RWPE2 (cell line): ENCODE measurements around the gene CD28.

Source experiments
- ATAC-seq: fragments of 200-7000 bp; cut with Tn5 transposase; 3 replicates; pipeline ENCODE4 v1.9.1; 2021; ENCODE audit warnings: low read depth
- DNase-seq: peaks from one replicate; pipeline ENCODE4 v3.0.0-alpha.2; 2020; ENCODE audit warnings: low spot score
- H3K27ac ChIP-seq: fragments of 450-650 bp; 2 replicates; pipeline ENCODE4 v1.5.1; 2017; ENCODE audit warnings: mild to moderate bottlenecking; ENCODE audit not compliant: poor library complexity, severe bottlenecking
- H3K27me3 ChIP-seq: fragments of 250-450 bp; sonication (Bioruptor Pico); 2 replicates; pipeline ENCODE4 v1.5.1; 2021; ENCODE audit warnings: mild to moderate bottlenecking, moderate library complexity; ENCODE audit not compliant: insufficient read depth, poor library complexity, severe bottlenecking
- H3K36me3 ChIP-seq: fragments of 250-450 bp; sonication (Bioruptor Pico); 2 replicates; pipeline ENCODE4 v1.5.1; 2020; ENCODE audit warnings: low read depth, mild to moderate bottlenecking, moderate library complexity
- H3K4me1 ChIP-seq: fragments of 250-450 bp; sonication (Bioruptor Pico); 2 replicates; pipeline ENCODE4 v1.5.1; 2021; ENCODE audit warnings: mild to moderate bottlenecking, moderate library complexity; ENCODE audit not compliant: insufficient read depth, poor library complexity, severe bottlenecking
- H3K4me3 ChIP-seq: fragments of 250-450 bp; sonication (Bioruptor Pico); 2 replicates; pipeline ENCODE4 v1.5.1; 2021; ENCODE audit warnings: mild to moderate bottlenecking, moderate library complexity; ENCODE audit not compliant: severe bottlenecking
- H3K9me3 ChIP-seq: fragments of 250-450 bp; sonication (Bioruptor Pico); 2 replicates; pipeline ENCODE4 v1.5.1; 2021; ENCODE audit warnings: mild to moderate bottlenecking, moderate library complexity; ENCODE audit not compliant: severe bottlenecking
- TF ChIP-seq, protein P1 (sequence below): fragments of 450-650 bp; IDR thresholded peaks from one replicate; pipeline ENCODE4 v1.5.1; 2017; ENCODE audit warnings: mild to moderate bottlenecking, moderate library complexity; ENCODE audit not compliant: poor library complexity, severe bottlenecking

Gene CD28

GRCh38 chr2:203671876-203672275 lies 34.6 kb upstream of the CD28 start:
- Histone ChIP-seq H3K27me3 (no peaks in the 10 kb centered on the region), H3K27ac (no peak overlapping the region), H3K36me3 (no peaks in the 10 kb centered on the region), H3K4me1 (peaks cover 8% of the 10 kb centered on the region), H3K9me3 (no peaks in the 10 kb centered on the region), H3K4me3 (no peak overlapping the region)
- ATAC-seq: no peak
- TF ChIP-seq, protein P1, sequence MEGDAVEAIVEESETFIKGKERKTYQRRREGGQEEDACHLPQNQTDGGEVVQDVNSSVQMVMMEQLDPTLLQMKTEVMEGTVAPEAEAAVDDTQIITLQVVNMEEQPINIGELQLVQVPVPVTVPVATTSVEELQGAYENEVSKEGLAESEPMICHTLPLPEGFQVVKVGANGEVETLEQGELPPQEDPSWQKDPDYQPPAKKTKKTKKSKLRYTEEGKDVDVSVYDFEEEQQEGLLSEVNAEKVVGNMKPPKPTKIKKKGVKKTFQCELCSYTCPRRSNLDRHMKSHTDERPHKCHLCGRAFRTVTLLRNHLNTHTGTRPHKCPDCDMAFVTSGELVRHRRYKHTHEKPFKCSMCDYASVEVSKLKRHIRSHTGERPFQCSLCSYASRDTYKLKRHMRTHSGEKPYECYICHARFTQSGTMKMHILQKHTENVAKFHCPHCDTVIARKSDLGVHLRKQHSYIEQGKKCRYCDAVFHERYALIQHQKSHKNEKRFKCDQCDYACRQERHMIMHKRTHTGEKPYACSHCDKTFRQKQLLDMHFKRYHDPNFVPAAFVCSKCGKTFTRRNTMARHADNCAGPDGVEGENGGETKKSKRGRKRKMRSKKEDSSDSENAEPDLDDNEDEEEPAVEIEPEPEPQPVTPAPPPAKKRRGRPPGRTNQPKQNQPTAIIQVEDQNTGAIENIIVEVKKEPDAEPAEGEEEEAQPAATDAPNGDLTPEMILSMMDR: no peak
- no peak for DNase-seq

DNA sequence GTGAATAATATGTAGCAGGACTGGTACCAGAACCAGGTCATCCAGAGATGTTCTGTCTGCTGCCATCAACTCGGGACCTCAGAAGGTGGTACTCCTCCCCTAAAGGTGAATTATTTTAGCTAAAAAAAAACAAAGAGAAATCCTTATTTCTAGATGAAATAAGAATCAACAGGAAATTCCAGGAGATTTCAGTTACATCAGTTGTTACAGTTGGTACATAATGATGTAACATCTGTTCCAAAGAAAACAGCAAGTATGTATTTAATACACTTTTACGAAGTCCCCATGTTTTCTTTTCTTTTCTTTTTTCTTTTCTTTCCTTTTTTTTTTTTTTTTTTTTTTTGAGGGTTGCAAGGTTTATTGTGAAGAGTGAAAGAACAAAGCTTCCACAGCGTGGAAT lies 33.6 kb upstream of the CD28 start:
- H3K27ac ChIP-seq: no peak overlapping the region
- no peaks in the 10 kb centered on the region for H3K36me3 ChIP-seq
- H3K4me1 ChIP-seq: peaks cover 8% of the 10 kb centered on the region
- no peaks in the 10 kb centered on the region for H3K9me3 ChIP-seq
- DNase-seq (no peak), ATAC-seq (no peak)
- no peak overlapping the region for H3K4me3 ChIP-seq
- no peaks in the 10 kb centered on the region for H3K27me3 ChIP-seq
- TF ChIP-seq, protein P1: no peak

- Histone ChIP-seq H3K36me3 (no peaks in the 10 kb centered on the region), H3K4me3 (no peak overlapping the region), H3K4me1 (peaks cover 8% of the 10 kb centered on the region), H3K9me3 (no peaks in the 10 kb centered on the region), H3K27me3 (no peaks in the 10 kb centered on the region), H3K27ac (no peak overlapping the region)
- ATAC-seq: no peak
- no peak for DNase-seq
- TF ChIP-seq, protein P1: no peak
Observed at GRCh38 chr2:203673933-203674332, 32.5 kb upstream of the CD28 start.

- no peaks in the 10 kb centered on the region for H3K36me3 ChIP-seq
Observed at GRCh38 chr2:203675086-203675485, 31.4 kb upstream of the CD28 start.

GRCh38 chr2:203678971-203679370 lies 27.5 kb upstream of the CD28 start:
- TF ChIP-seq, protein P1: no peak
- H3K27ac ChIP-seq: peak overlapping the region; percentile 19
- H3K9me3 ChIP-seq: no peaks in the 10 kb centered on the region
- ATAC-seq: no peak
- no peak overlapping the region for H3K4me3 ChIP-seq
- no peaks in the 10 kb centered on the region for H3K36me3 ChIP-seq
- H3K27me3 ChIP-seq: no peaks in the 10 kb centered on the region
- DNase-seq: no peak
- H3K4me1 ChIP-seq: peaks cover 31% of the 10 kb centered on the region

More at GRCh38 chr2:203675086-203675485, 31.4 kb upstream of the CD28 start:
- Histone ChIP-seq H3K4me3 (no peak overlapping the region), H3K27me3 (no peaks in the 10 kb centered on the region), H3K9me3 (no peaks in the 10 kb centered on the region), H3K27ac (peak overlapping the region; percentile 2), H3K4me1 (peaks cover 8% of the 10 kb centered on the region)
- DNase-seq (no peak), ATAC-seq (peak; percentile 88)
- TF ChIP-seq, protein P1: no peak
